GM18909 (cell line): Measurements from ENCODE around the gene CLTCL1.
"Not testable (repeated sequence)": the region's sequence is repeated elsewhere in the genome, so short reads cannot be mapped to it uniquely, and the experiment has no call there.

Experiments
- ATAC-seq: cut with Tn5 transposase; IDR thresholded peaks from one replicate; pipeline ENCODE4 v1.9.1; 2021; ENCODE audit warnings: mild to moderate bottlenecking; ENCODE audit not compliant: unreplicated experiment, poor library complexity

The CLTCL1 gene

DNA sequence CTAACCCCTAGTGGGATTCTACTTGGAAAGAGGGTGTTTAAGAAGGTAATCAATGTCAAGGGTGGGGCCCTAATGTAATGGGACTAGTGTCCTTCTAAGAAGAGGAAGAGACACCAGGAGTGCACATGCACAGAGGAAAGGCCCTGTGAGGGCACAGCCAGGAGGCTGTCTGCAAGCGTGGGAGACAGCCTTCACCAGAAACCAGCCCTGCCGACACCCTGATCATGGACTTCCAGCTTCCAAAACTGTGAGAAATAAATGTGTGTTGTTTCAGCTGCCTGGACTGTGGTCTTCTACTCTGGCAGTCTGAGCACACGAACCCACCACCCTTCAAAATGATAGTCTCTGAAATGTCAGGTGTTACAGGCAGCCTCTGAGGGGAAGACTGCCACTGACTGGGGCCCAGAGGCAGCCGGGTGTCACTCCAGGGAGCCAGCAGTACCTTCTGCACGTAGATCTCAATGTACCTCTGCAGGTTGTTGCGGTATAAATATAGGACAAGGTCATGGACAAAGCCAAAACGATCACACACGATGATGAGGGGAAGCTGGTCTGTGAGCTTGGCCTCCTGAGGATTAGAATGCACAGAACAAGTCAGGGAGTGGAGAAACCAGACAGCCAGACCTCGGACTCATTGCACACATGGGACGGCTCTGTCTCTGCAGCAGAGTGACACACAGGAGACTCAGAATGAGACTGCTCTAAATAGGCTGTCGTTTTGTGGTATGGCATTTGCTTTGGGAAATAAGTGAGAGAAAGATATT is 69.1 kb downstream of the CLTCL1 start:
- no peak for ATAC-seq

DNA sequence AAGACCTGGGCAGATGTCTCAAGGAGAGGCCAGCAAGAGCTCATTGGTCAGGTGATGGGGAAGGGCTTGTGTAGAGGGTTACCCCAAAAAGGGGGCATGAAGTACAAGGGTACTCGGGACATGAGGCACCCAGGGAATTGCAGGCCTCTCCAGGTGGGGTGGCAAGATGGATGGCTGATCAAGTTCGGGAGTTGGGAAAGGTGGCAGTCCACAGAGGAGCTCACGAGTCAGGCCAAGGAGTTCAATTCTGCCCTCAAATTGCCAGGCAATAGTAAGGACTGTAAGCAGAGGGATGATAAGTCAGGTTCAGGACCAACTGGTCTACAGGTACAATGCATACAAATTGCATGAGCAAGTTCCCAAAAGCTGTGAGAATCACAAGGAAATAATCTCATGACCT is 70.7 kb downstream of the CLTCL1 start:
- ATAC-seq, result no peak

DNA sequence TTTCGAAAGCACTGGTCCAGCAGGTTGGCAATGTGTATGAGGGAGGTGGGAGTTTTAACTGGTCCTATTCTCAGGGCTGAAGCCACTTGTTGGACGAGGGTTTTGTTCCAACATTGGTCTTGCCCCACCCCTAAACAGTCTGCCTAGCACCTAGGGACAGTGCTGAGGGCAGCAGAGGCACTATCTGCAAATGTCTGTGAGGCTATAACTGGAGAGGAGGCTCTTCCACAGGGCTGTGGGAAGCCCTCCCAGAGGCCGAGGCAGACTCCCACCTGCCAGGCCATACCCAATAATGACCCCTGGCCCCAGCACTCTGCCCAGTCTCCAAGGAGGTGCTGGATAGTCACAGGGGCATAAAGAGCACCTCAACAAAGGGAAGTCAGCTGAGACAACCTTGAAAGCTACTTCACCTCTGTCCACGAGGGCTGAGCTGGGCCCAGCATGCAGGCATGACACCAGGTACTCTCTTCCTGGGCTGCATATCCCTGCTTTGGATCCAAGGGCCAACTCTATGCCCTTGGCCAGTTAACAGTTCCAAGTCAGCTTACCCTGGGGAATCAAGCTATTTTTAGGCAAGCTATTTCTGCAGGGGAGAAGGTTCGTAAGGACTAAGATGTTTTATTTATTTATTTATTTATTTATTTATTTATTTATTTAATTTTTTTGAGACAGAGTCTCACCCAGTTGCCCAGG is 72.8 kb downstream of the CLTCL1 start:
- ATAC-seq, result no peak

DNA sequence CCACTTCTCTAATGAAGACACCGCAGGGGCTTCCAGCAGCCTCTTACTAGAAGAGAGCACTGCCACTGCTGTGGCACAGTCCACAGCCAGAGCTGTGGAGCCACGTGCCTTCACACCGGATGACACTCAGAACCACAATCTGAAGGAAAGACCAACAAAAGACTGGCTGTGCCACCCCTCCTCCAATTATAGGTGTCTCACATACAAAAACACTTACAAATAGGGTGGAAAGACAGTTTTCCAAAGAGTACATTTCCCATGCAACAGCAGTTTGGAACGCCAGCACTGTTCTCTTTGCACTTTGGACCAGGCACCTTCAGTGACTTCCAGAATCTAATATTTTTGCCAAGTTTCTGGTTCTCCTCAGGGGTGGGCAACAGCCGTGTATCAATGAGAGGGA is 74.9 kb downstream of the CLTCL1 start:
- ATAC-seq, result no peak

DNA sequence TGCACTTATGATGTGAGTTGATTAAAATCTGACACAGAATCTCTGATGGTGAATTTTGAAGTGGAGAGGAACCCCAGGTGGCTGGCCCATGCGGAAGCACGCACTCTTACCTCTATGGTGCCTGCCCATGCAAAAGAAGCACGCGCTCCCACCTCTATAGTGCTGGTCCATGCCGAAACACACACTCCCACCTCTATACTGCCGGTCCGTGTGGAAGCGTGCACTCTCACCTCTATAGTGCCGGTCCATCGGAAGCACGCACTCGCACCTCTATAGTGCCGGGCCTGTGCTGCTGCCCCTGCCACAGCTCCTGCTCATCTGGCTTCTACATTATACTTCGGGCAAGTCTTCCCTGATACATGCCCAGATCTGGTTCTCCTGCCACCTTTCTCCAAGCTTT is 76.2 kb downstream of the CLTCL1 start:
- ATAC-seq, result no peak

DNA sequence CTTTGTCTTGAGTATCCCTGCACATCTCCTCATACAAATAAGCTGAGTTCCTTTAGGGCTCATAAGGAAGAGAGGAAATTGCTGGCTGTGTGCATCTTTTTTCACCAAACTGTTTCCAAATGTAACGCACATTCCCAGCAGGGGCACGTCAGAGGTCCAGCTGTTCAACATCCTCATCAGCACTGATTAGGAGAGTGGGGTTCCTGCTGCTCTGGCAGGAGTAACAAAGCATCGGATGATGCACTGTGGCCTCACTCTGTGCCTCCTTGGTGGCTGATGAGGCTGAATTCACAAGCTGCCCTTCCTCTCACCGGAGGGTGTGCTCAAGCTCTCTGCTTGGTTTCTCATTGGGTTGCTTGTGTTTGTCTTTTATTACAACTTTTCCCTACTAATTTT is 77.4 kb downstream of the CLTCL1 start:
- ATAC-seq, result no peak

DNA sequence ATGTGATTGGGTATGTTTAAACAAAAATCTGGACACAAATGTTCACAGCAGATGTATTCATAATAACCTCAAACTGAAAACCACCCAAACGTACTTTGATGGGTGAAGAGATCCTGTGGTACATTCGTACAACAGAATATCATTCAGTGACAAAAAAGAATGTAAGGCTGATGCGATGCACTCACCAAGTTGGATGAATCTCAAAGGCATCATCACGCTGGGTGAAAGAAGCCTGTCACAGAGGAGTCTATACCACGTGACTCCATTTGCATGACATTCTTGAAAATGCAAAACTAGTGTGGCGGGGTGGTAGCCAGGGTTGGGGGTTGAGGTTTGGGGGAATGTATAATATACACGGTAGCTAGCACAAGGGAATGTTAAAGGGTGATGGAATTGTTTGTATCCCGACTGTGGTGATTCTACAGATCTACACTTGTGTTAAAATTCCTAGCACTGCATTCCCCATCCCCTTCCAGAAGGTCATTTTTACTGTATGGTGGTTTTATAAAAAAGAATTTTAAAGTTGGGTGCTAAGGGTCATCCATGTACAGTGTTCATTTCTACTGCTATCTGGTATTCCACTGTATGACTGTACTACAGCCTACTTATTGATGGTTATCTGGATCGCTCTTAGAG is 78.0 kb downstream of the CLTCL1 start:
- ATAC-seq, result no peak

DNA sequence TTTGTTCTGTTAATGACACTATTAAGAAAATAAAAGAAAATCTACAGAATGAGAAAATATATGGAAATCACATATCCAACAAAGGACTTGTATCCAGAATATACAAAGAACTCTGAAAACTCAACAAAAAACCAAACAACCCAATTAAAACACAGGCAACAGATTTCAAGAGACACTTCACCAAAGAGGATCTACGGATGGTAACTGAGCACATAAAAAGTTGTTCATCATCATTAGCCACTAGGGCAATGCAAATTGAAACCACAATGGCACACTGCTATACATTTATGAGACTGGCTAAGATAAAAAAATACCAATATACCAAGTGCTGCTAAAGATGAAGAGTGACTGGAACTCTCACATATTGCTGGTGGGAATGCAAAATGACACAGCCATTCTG is 78.5 kb downstream of the CLTCL1 start:
- no peak for ATAC-seq

DNA sequence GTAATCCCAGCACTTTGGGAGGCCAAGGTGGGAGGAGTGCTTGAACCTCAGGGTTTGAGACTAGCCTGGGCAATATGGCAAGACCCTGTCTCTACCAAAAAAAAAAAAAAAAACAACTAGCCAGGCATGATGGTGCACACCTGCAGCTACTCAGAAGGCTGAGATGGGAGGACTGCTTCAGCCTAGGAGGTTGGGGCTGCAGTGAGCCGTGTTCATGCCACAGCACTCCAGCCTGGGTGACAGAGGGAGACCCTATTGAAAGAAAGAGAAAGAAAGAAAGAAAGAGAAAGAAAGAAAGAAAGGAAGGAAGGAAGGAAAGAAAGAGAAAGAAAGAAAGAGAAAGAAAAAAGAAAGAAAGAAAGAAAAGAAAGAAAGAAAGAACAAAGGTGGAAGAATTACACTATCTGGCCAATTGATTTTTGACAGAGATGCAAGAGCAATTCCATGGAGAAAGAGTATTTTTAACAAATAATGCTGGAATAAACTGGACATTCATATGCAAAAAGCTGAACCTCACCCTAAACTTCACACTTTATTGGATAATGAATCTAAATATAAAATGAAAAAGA is 79.1 kb downstream of the CLTCL1 start:
- no peak for ATAC-seq

DNA sequence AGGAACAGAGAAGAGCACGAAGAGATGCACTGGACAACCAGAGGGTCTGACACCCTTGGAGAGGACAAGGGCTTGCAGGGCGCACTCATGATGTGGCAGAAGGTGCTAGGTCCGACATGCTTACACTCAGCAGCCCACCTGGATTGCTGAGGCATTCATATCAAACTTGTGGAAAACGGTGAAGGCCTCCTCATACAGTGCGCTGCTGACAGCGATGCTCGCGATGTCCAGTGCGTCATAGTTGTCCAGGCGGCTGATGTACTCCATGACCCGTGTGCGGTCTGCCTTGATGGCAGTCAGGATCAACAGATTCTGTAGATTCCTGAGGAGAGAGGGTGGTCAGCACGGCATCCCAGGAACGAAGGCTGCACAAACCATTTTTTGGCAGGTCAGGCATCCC is 81.3 kb downstream of the CLTCL1 start:
- ATAC-seq, result no peak

DNA sequence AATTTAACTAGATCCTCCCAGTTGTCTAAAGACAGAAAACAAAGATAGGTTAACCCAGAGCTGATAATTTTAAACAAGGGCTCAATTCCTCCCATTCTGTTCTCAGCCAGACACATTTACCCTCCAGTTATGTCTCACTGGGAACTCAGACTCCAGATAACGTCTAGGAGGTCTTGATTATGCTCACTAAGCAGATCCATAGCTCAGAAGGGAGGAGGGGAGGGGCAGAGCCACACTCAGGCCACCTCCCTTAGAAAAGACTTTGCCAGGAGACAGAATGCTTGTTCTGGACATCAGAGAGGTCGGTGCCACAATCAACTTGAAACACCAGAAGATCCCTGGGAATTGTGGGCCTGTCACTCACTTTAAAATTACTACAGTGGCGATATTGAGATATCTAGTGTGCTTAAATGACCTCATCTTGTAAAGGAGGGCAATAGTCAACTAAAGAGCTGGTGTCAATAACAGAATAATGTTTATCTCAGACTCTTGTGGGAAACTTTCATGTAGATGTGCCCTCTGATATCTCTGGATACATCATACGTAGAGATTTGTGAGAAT is 83.2 kb downstream of the CLTCL1 start:
- ATAC-seq, result no peak

DNA sequence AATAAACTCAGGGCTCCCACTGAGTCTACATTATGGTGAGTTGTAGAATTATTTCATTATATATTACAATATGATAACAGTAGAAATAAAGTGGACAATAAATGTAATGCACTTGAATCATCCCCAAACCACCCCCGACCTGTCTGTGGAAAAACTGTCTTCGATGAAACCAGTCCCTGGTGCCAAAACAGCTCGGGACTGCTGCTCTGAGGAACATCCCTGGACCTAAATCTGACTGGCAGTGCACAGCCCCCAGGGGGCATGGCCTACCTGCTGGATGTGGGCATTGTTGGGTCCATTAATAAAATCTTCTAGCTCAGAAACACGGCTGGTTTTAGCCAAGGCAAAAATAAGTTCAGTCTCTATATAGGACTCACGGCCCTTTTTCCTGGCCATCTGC is 83.6 kb downstream of the CLTCL1 start:
- ATAC-seq, result no peak

DNA sequence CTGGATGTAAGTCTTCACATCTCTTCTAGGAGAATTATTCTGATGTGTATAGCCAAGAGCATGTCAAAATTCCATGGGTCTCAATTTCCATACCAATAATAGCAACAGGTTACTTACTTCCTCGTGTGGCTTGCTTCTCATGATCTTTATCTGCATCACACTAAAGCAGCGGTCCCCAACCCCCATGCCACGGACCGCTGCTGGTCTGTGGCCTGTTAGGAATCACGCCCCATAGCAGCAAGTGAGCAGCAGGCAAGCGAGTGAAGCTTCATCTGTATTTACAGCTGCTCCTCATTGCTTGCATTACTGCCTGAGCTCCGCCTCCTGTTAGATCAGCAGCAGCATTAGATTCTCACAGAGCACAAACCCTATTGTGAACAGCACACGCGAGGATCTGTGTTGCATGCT is 84.1 kb downstream of the CLTCL1 start:
- no peak for ATAC-seq

DNA sequence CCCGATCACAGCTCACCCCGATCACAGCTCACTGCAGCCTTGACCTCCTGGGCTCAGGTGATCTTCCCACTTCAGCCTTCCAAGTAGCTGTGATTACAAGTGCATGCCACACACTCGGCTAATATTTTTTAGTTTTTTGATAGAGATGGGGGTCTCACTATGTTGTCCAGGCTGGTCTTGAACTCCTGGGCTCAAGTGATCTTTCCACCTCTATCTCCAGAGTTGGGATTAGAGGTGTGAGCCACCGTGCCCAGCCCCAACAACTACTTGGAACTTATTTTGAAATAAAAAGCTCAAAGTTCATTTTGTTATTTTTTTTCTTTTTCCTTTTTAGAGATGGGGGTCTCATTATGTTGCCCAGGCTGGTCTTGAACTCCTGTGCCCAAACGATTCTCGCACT is 85.2 kb downstream of the CLTCL1 start:
- no peak for ATAC-seq

DNA sequence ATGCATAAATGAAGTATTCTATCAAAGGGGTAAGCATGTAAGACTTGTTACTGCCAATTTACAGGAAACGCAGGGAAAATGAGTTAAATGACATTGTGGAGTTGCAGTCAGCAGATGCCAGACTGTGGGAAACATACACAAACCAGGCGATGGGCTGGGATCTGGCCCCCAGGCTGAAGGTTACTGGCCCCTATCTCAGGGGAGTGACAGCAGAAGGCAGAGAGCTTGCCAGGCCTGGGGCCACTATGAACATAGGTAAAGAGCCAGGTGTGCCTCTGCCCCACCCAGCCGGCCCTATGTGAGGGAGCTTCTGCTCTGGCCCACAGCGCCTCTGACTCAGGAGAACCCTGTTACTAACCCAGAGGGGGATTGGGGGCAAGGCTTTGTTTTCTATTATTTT is 86.9 kb downstream of the CLTCL1 start:
- no peak for ATAC-seq

DNA sequence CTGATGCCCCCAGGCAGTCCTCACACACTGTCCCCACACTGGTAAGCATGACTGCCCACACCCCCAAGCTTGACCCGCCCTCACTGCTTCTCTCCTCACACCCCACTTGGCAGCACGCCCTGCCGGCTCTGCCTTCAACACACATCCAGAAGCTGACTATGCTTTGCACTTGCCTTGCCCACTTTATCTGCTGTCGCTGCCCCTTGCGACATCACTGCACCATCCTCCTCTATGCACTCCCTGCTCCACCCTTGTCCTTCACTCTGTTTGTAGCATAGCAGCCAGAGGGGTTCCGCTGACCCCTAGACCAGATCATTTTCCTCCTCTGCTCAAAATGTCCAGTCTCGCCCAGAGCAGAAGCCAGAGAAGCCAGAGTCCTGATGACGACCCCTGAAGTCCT is 87.7 kb downstream of the CLTCL1 start:
- no peak for ATAC-seq

DNA sequence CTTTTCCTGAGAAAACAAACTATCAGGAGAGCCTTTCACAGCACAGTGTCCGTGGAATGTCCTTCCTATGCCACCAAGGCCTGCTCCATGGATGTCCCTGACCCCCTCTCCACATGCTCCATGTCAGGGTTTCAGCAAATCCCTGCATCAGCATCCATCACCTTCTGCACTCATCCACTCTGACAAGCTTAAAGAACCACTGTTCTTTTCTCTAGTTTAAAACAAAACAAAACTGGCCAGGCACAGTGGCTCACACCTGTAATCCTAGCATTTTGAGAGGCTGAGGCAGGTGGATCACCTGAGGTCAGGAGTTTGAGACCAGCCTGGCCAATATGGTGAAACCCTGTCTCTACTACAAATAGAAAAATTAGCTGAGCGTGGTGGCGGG is 88.7 kb downstream of the CLTCL1 start:
- ATAC-seq, result not testable (repeated sequence)

DNA sequence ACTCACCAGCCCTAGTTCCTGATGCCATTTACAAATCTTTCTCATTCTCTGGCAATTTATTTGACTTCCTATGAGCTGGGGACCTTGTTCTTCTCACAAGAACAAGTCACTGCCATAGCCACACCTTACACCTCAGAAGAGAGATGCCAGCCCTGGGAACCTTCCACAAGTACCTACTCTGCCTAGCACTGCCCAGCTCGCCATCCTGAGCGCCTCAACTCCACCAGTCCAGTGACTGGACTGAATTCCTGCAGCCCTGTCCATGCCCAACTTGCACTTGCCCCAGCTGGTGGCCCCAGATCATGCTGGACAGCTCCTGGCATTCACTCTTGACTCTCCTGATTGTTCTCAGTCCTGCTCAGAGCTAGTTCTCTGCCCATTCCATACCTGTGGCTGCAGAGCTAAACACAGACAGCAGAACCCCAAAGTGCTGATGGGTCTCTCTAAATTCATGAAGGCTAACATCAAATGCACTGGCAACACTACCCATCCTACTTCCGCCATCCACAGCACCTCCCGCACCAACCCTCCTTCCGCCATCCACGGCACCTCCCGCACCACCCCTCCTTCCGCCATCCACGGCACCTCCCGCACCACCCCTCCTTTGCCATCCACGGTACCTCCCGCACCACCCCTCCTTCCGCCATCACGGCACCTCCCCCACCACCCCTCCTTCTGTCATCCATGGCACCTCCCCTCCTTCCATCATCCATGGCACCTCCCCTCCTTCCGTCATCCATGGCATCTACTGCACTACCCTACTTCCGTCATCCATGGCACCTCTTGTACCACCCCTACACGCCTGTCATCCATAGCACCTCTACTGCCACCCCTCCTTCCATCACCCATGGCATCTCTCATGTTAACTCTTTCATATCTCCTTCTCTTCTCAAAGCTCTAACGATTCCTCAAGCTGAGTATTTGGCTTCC is 89.4 kb downstream of the CLTCL1 start:
- ATAC-seq, result no peak

DNA sequence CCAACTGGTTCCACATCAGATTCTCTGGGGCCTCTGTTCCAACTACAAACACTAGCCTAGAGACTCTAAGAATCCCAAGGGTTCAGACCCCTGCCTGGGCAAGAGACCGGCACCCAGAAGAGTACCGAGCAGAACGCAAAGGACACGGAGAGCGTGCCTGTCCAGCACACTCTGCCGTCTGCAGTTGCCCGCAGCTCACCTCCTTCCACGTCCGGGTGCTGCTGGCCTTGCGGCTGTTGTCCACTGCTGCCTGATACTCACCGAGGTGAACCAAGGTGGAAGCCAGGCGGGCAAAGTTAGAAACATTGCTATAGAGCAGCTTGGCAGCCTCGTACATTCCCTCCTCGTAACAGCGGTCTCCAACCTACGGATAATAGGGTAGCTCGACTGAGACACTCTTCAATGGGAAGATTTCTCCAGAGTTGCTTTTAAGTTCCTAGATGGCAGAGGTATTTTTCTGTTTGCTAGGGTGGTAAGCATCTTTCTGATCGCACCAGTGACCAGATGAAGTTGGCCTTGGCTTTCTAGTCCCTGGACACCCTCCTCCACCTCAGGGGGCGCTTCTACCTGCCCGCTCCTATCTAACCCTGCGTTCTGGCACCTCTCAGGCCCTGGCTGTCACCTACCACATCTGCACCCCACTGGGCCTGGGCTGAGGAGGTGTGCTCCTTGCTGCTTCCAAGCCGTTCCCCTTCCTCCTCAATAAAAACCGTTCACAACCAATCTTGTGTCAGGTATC is 90.2 kb downstream of the CLTCL1 start:
- ATAC-seq, result no peak
